ACHN (cell line): Measurements from ENCODE around the gene CTDSP2.
"Not testable (repeated sequence)": the region's sequence is repeated elsewhere in the genome, so short reads cannot be mapped to it uniquely, and the experiment has no call there.

ENCODE experiments used
- DNase-seq: peaks from one replicate; pipeline ENCODE4 v3.0.0-alpha.2; 2015
- in situ Hi-C: cut with HindIII; loops from 2 replicates; pipeline ENCODE4 v1.10.0; 2017; ENCODE audit warnings: low sequenced_read_pairs, low pct_ligation_motif_present, low pct_unique_long_range_greater_than_20kb

CTDSP2 gene

GRCh38 chr12:57883700-57884099 lies 37.2 kb upstream of the CTDSP2 start:
- DNase-seq: no peak
- in situ Hi-C loops: no loop called here

DNA sequence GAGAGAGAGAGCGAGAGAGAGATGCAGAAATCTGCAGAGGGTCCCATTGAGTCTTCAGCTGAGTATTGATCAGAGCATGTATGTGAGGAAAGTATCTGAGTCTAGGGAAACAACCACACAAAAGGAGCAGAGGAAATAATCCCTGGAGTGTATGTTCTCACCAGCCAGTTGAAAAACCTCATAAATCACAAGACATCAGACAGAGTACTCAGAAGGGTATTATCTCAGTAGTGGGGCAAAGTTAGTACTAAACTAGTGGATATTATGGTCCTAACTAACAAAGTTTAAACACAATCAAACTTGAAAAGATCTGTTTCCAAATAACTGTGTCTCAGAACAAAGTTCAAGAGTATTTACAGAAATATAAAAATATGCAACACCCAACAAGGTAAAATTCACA lies 36.5 kb upstream of the CTDSP2 start:
- no peak for DNase-seq
- in situ Hi-C loops: no loop called here

DNA sequence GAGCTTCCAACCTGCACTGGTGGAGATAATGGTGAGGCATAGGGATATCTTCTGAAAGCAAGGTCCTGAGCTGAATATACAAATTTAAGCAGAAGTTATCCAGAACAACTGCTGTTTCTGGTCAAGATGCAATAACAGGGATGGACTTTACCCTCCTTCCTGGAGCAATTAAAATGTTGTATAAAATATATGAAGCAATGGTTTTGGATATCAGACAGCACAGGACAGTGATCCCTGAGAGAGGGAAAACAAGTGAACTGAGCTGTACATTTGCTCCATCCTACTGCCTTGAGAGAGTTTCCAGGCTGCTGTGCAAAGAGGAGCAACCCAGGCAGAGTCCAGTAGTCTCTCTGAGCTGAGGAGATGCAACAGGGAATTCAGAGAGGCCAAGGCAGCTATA lies 36.0 kb upstream of the CTDSP2 start:
- in situ Hi-C loops: no loop called here
- DNase-seq: no peak

- in situ Hi-C loops: no loop called here
- no peak for DNase-seq
Measured at GRCh38 chr12:57881475-57881874, 34.9 kb upstream of the CTDSP2 start.

DNA sequence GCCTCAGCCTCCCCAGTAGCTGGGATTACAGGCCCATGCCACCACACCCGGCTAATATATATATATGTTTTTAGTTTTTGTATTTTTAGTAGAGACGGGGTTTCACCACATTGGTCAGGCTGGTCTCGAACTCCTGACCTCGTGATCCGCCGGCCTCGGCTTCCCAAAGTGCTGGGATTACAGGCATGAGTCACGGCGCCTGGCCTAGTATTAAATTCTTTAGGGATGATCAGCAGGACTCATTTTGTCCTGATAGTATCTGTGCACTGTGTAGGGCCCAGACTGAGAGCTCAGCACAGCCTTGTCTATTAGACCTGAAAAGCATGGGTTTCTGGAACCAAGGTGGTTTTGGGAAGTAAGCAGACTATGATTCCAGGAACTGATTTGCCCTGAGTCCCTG lies 34.5 kb upstream of the CTDSP2 start:
- in situ Hi-C loops, DNase-seq: not testable (repeated sequence)

- no peak for DNase-seq
- in situ Hi-C loops: no loop called here
Measured at GRCh38 chr12:57877876-57878275, 31.3 kb upstream of the CTDSP2 start.

- in situ Hi-C loops: no loop called here
- DNase-seq: no peak
Measured at GRCh38 chr12:57875753-57876547, 29.4 kb upstream of the CTDSP2 start.

DNA sequence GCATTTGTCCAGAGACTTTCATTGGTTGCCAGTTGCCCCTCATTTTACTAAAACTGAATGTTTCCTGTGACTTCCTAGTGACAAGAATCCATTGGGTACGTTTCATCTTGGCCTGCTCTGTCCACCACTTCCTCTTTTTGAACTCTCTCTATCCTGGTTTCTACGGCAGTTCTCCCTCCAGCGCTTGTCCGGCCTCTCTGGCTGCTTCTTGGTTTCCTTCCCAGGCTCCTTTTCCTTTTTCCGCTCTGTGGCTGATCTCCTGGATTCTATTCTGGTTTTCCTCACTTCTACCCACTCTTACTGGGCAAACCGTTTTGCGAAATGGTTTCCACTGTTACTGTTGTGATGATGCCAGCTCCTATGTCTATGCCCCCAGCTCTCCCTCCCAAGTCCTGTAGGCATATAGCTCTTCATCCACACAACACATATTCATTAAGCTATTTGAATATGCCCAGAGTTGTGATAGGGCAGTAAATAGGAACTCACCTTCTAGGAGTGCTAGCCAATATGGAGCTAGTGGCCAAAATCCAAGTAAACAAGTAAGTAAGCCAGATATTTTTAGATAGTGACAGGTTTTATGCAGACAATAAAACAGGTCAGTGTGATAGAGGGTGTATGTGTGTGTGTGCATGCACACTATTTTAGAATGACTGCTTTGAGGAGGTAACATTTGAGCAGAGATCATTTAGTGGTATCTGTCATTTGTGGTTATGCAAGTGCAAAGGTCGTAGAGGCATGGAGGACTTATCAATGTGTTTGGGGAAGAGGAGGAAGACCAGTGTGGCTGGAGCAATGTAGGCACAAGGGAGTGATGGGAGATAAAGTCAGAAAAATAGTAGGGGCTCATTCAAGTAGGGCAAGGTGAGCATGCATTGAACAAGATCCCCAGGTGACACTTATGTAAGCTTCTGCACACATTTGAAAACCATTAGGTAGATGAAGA lies 27.9 kb upstream of the CTDSP2 start:
- in situ Hi-C loops: no loop called here
- DNase-seq: no peak

GRCh38 chr12:57872362-57872761 lies 25.8 kb upstream of the CTDSP2 start:
- in situ Hi-C loops: no loop called here
- no peak for DNase-seq

DNA sequence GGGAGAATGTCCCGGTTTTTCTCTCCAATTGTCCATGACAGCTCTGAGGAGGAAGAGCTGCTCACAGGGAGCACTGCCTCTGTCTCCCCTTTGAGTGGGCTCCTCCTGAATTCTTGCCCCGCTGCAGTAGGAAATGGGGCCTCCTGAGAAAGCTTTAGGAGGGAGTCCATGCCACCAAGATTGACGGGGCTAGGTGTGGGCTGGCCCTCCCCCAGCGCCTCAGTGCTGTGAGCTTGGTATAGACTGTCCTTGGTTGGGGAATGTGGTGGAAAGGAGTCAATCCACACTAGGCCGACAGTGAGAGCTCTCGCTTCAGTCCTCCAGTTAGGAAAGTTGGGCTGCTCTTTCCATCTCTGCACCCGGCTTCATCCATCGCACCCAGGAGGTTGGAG lies 23.4 kb upstream of the CTDSP2 start:
- DNase-seq: no peak
- in situ Hi-C loops: no loop called here

DNA sequence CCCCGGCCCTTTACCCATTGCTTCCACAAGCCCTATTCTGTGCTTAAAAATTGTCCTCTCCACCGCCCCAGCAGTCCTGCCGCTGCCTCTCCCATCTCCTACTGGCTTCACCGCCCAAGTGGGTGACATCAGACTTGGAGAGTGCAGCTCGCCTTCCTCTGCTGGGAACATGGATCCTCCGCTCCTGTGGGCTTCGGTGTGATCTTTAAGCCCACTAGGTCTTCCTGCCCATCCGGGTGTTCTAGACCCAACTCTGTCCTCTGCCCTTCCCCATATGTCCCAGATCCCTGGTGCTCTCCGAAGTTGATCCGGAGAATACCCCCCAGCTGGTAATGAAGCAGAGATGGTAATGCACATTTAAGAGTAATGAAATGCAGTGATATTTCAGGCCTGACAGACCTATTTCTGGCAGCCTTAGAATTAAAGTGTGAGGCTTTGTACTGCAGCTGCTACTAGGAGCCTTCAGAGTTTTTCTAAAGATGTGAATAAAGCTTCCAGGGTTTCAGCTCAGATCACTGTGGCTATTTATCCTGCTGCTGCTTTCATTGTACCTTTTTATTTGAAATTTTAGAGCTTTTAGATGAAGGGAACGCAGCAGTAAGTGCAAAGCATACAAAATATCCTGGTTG lies 22.9 kb upstream of the CTDSP2 start:
- in situ Hi-C loops: no loop called here
- DNase-seq: no peak

DNA sequence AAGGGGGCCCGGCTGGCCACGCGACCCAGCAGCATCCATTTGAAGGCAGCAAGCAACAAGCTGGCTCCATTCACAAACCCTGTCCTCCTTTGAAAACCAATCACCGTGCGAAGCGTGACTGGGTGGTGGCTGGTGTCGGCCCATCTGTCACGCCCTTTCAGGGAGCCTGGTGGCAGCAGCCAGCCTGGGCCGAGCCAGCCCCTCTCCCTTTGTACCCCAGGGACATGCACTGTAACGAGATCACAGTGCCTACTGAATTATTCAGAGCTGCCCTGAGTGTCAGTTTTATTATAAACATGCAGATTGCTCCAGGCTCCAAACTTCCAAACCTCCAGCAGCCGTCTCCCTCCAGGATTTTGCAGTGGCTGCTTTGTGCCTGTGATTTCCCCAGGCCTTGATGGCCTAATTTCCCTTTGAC lies 22.3 kb upstream of the CTDSP2 start:
- in situ Hi-C loops: no loop called here
- no peak for DNase-seq

DNA sequence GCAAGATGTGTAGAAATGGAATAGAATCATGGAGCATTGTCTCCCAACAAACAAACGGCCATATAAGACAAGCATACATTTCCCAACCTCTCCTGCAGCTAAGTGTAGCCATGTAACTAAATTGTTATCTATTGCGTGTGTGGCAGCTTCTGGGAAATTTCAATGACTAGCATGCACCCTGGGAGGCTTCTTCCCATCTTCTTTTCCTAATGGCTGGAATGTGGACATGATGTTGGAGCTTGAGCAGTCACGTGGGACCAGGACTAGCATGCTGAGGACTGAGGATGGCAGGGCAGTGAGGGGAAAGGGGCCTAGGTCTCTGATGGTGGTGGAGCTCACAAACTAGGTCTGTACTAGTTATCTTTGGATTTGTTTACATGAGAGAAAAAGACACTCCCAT lies 21.7 kb upstream of the CTDSP2 start:
- no peak for DNase-seq
- in situ Hi-C loops: no loop called here

DNA sequence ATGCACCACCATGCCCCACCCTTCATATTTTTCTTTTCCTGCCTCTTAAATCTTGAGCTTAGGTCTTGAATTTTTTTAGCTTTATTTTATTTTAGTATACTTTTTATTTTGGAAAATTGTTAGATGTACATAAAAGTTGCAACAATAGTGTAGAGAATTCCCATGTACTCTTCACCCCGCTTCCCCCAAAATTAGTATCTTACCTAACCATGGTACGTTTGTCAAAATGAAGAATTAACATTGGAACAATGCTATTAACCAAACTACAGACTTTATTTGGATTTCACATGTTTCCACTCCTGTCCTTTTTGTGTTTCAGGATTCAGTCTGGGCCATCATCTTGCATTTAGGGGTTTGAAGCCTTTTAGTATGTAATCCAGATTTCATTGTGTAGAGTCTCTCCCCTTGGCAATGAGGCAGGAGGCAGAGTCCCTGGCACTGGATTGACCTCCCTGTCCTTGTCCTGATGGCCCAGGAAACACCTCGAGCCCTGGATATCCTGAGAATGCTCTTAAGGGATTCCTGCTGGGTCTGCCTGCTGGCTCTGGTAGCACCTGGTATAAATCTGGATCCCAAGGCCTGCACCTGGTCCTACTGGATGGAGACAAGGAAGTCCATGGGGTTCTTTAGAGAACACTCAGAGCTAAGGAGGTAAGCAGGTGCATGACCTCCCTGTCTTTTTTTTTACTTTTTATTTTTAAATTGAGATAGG lies 19.9 kb upstream of the CTDSP2 start:
- DNase-seq: no peak
- in situ Hi-C loops: no loop called here

GRCh38 chr12:57865084-57865751 lies 18.7 kb upstream of the CTDSP2 start:
- in situ Hi-C loops: no loop called here
- DNase-seq: peak; percentile 86

DNA sequence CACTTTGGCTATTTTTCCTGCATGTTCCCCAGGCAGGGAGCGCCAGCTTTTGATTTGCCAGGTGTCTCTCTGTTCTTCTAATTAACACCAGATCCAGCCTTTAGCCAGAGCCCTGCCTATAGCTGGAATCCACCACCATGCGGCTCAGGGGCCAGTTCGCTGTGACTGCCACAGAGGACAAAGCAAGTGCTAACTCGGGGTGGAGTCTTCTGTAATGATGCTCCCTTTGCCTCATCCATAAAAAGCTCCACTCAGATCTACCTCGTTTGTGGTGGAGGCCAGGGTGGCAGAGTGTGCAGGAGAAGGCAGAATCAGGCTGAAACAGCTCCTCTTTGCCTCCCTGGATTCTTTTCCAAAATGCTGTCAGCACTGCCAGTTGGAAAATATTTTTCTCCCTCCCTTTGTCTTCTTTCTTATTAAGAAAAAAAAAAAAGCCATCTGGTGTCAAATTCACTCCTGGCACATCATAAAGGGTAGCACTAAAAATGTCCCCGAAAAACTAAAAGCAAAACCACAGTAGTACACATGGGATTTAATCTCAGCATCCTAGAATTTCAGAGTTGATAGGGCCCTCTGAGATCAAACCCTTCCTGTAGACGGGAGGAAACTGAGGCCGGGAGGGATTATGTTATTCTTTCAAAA lies 18.0 kb upstream of the CTDSP2 start:
- in situ Hi-C loops: no loop called here

GRCh38 chr12:57863676-57864075 lies 17.1 kb upstream of the CTDSP2 start:
- in situ Hi-C loops: no loop called here
- DNase-seq: no peak

More for the DNA sequence above, 18.0 kb upstream of the CTDSP2 start:
- no peak for DNase-seq

DNA sequence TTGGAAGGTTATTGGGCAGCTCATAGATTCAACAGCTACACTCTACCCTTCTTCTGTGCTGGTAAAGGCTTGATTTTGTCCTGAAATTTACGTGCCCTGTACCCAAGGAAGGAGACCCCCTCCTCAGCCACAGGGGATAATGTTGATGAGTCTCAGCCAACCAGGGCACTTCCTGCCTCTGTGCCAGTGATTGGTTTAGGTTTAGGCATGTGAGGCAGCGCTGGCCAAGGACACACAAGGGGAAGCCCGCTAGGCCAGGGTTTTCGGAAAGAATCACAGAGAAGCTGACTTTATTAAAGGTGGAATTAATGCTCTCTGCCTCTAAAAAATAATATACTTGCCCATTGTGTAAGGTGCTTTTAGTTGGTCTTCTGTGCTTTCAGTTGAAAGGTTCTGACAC lies 15.4 kb upstream of the CTDSP2 start:
- DNase-seq: no peak
- in situ Hi-C loops: no loop called here
